Measurements from ENCODE around the gene EGLN3.
A peak's percentile ranks its signal among the peaks of the same experiment; 100 is the strongest.
"Not testable (repeated sequence)": the region's sequence is repeated elsewhere in the genome, so short reads cannot be mapped to it uniquely, and the experiment has no call there.

EGLN3 gene

DNA sequence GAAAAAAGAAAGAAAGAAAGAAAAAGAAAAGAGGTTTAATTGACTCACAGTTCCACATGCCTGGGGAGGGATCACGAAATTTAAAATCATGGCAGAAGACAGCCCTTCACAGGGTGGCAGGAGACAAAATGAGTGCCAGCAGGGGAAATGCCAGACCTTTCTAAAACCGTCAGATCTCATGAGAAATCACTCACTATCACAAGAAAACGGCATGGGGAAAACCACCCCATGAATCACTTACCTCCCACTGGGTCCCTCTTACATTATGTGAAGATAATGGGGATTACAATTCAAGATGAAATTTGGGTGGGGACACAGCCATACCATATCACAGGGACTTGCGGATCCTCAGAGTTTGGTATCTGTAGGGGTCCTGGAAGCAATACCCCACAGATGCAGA, 16.3 kb upstream of the EGLN3 start:
- Histone ChIP-seq H3K18ac (ENCODE audit: low read length) (peak overlapping the region; percentile 83), H2AK5ac (ENCODE audit: low read length) (no peak overlapping the region), H2BK15ac (replicated peaks; ENCODE audit: low read depth) (no peak overlapping the region), H3K27ac (ENCODE audit: low read depth, low read length) (peak overlapping the region; percentile 11), H3K4me1 (ENCODE audit: control insufficient read depth, low read depth, low read length) (peaks cover 24% of the 10 kb centered on the region), H3K56ac (ENCODE audit: low read length) (peak overlapping the region; percentile 62), H3K36me3 (ENCODE audit: control insufficient read depth, insufficient read depth, low read length) (no peaks in the 10 kb centered on the region), H3K27me3 (ENCODE audit: insufficient read depth, low read length, poor library complexity) (no peaks in the 10 kb centered on the region), H4K8ac (ENCODE audit: low read depth, low read length) (peak overlapping the region; percentile 28), H3K4me2 (ENCODE audit: low read length) (no peak overlapping the region), H3K79me2 (ENCODE audit: control insufficient read depth, insufficient read depth, low read length) (no peaks in the 10 kb centered on the region), H3K9ac (ENCODE audit: low read length) (no peak overlapping the region), H3K4ac (ENCODE audit: low read depth, low read length) (peak overlapping the region; percentile 72), H3K23ac (ENCODE audit: low read length) (no peak overlapping the region), H2BK5ac (ENCODE audit: low read length) (peak overlapping the region; percentile 61), H3K79me1 (ENCODE audit: low read length) (no peaks in the 10 kb centered on the region), H2BK120ac (ENCODE audit: low read depth, low read length) (no peak overlapping the region), H3K4me3 (ENCODE audit: low read length) (no peak overlapping the region), H4K5ac (ENCODE audit: low read length) (no peak overlapping the region)
- no CpG with 5 or more reads among the region's 4 CpGs for WGBS (ENCODE audit: extremely low coverage, insufficient coverage, low lambda C conversion rate)
- DNase-seq, result peak; percentile 81

DNA sequence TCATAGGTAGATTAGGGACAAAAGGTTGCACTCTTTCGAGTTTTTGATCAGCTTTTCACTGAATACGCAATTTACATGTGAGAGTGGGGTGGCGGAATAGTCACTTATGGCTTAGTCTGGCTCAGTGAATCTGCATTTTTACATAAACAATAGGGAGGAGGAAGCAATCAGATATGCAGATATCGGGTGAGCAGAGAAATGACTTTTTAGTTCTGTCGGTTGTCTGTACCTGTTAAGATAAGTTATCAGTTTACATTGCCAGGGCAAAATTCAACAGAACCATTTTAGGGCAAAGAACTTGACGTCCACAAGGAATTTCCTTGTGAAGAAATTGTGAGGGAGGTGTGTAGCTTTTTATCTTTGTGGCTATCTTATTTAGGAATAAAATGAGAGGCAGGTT, 15.4 kb upstream of the EGLN3 start:
- no peak overlapping the region for H3K4me3 ChIP-seq (ENCODE audit: low read length)
- H2AK5ac ChIP-seq (ENCODE audit: low read length), result peak overlapping the region; percentile 64
- WGBS (ENCODE audit: extremely low coverage, insufficient coverage, low lambda C conversion rate), result no CpG with 5 or more reads among the region's 6 CpGs
- H4K5ac ChIP-seq (ENCODE audit: low read length), result no peak overlapping the region
- H3K23ac ChIP-seq (ENCODE audit: low read length), result no peak overlapping the region
- peak overlapping the region; percentile 11 for H3K27ac ChIP-seq (ENCODE audit: low read depth, low read length)
- H2BK5ac ChIP-seq (ENCODE audit: low read length), result peak overlapping the region; percentile 99
- H3K4ac ChIP-seq (ENCODE audit: low read depth, low read length), result no peak overlapping the region
- H3K27me3 ChIP-seq (ENCODE audit: insufficient read depth, low read length, poor library complexity), result no peaks in the 10 kb centered on the region
- H3K9ac ChIP-seq (ENCODE audit: low read length), result no peak overlapping the region
- H2BK120ac ChIP-seq (ENCODE audit: low read depth, low read length), result no peak overlapping the region
- peaks cover 24% of the 10 kb centered on the region for H3K4me1 ChIP-seq (ENCODE audit: control insufficient read depth, low read depth, low read length)
- no peaks in the 10 kb centered on the region for H3K79me1 ChIP-seq (ENCODE audit: low read length)
- no peak overlapping the region for H3K18ac ChIP-seq (ENCODE audit: low read length)
- H4K8ac ChIP-seq (ENCODE audit: low read depth, low read length), result no peak overlapping the region
- no peak overlapping the region for H2BK15ac ChIP-seq (replicated peaks; ENCODE audit: low read depth)
- peak overlapping the region; percentile 87 for H3K56ac ChIP-seq (ENCODE audit: low read length)
- no peaks in the 10 kb centered on the region for H3K79me2 ChIP-seq (ENCODE audit: control insufficient read depth, insufficient read depth, low read length)
- H3K36me3 ChIP-seq (ENCODE audit: control insufficient read depth, insufficient read depth, low read length), result no peaks in the 10 kb centered on the region
- DNase-seq, result peak; percentile 57
- H3K4me2 ChIP-seq (ENCODE audit: low read length), result no peak overlapping the region

DNA sequence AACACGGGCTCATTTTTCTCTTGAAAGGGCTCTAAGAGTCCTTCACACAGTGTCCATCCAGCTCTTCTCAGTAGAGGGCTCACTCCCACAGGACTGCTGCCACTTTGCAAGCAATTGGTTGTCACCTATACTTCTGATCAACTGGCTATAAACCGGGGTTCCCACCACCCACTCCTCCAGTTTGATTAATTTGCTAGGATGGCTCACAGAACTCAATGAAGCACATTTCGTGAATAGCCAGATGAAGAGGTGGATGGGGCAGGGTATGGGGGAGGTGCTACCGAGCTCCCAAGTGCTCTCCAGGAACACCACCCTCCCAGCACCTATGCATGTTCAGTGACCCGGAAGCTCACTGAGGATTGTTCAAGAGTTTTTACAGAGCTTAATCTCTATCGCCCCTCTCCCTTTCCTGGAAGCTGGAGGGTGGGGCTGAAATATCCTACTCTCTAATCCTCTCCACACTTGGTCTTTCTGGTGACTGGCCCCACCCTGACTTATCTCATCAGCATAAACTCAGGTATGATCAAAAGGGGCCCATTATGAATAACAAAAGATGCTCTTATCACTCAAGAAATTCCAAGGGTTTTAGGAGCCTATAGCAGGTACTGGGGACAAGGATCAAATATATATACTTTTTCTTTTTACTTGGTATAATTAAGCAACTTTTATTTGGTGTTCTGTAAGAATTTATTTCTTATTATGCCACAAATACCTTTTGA, 13.9 kb upstream of the EGLN3 start:
- no peak overlapping the region for H3K23ac ChIP-seq (ENCODE audit: low read length)
- H3K4ac ChIP-seq (ENCODE audit: low read depth, low read length), result no peak overlapping the region
- H3K18ac ChIP-seq (ENCODE audit: low read length), result no peak overlapping the region
- no peaks in the 10 kb centered on the region for H3K79me1 ChIP-seq (ENCODE audit: low read length)
- H3K27me3 ChIP-seq (ENCODE audit: insufficient read depth, low read length, poor library complexity), result no peaks in the 10 kb centered on the region
- DNase-seq, result peak; percentile 56
- no CpG with 5 or more reads among the region's 6 CpGs for WGBS (ENCODE audit: extremely low coverage, insufficient coverage, low lambda C conversion rate)
- no peak overlapping the region for H2BK15ac ChIP-seq (replicated peaks; ENCODE audit: low read depth)
- H3K27ac ChIP-seq (ENCODE audit: low read depth, low read length), result peak overlapping the region; percentile 6
- H3K4me1 ChIP-seq (ENCODE audit: control insufficient read depth, low read depth, low read length), result peaks cover 24% of the 10 kb centered on the region
- no peaks in the 10 kb centered on the region for H3K36me3 ChIP-seq (ENCODE audit: control insufficient read depth, insufficient read depth, low read length)
- H4K8ac ChIP-seq (ENCODE audit: low read depth, low read length), result no peak overlapping the region
- H3K56ac ChIP-seq (ENCODE audit: low read length), result peak overlapping the region; percentile 77
- peak overlapping the region; percentile 93 for H2BK5ac ChIP-seq (ENCODE audit: low read length)
- H3K4me3 ChIP-seq (ENCODE audit: low read length), result no peak overlapping the region
- no peak overlapping the region for H2BK120ac ChIP-seq (ENCODE audit: low read depth, low read length)
- peak overlapping the region; percentile 11 for H3K9ac ChIP-seq (ENCODE audit: low read length)
- H4K5ac ChIP-seq (ENCODE audit: low read length), result peak overlapping the region; percentile 65
- H2AK5ac ChIP-seq (ENCODE audit: low read length), result peak overlapping the region; percentile 58
- H3K4me2 ChIP-seq (ENCODE audit: low read length), result no peak overlapping the region
- H3K79me2 ChIP-seq (ENCODE audit: control insufficient read depth, insufficient read depth, low read length), result no peaks in the 10 kb centered on the region

DNA sequence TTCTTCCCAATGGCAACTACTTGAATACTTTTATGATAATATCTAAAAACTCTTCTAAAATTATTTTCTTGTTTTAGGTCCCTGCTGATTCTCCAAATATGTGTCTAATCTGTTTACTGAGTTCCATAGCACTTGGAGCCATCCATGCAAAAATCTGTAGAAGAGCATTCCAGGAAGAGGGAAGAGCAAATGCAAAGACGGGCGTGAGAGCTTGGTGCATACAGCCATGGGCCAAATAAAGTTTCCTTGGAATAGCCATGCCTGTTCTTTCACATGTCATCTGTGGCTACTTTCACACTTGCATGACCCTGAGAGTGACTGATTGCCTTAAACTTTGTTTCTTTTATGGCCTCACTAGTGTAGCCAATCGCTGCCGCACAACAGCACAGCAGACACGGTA, 13.0 kb upstream of the EGLN3 start:
- Histone ChIP-seq H2BK5ac (ENCODE audit: low read length) (peak overlapping the region; percentile 93), H3K36me3 (ENCODE audit: control insufficient read depth, insufficient read depth, low read length) (no peaks in the 10 kb centered on the region), H3K79me1 (ENCODE audit: low read length) (no peaks in the 10 kb centered on the region), H4K5ac (ENCODE audit: low read length) (no peak overlapping the region), H3K9ac (ENCODE audit: low read length) (peak overlapping the region; percentile 1), H3K4ac (ENCODE audit: low read depth, low read length) (no peak overlapping the region), H3K18ac (ENCODE audit: low read length) (peak overlapping the region; percentile 32), H2BK120ac (ENCODE audit: low read depth, low read length) (no peak overlapping the region), H3K79me2 (ENCODE audit: control insufficient read depth, insufficient read depth, low read length) (no peaks in the 10 kb centered on the region), H3K4me1 (ENCODE audit: control insufficient read depth, low read depth, low read length) (peaks cover 24% of the 10 kb centered on the region), H2AK5ac (ENCODE audit: low read length) (peak overlapping the region; percentile 88), H2BK15ac (replicated peaks; ENCODE audit: low read depth) (no peak overlapping the region), H3K27me3 (ENCODE audit: insufficient read depth, low read length, poor library complexity) (no peaks in the 10 kb centered on the region), H3K4me2 (ENCODE audit: low read length) (no peak overlapping the region), H3K27ac (ENCODE audit: low read depth, low read length) (peak overlapping the region; percentile 27), H4K8ac (ENCODE audit: low read depth, low read length) (no peak overlapping the region), H3K4me3 (ENCODE audit: low read length) (no peak overlapping the region), H3K23ac (ENCODE audit: low read length) (no peak overlapping the region), H3K56ac (ENCODE audit: low read length) (peak overlapping the region; percentile 77)
- no peak for DNase-seq
- WGBS (ENCODE audit: extremely low coverage, insufficient coverage, low lambda C conversion rate), result no CpG with 5 or more reads among the region's 5 CpGs

DNA sequence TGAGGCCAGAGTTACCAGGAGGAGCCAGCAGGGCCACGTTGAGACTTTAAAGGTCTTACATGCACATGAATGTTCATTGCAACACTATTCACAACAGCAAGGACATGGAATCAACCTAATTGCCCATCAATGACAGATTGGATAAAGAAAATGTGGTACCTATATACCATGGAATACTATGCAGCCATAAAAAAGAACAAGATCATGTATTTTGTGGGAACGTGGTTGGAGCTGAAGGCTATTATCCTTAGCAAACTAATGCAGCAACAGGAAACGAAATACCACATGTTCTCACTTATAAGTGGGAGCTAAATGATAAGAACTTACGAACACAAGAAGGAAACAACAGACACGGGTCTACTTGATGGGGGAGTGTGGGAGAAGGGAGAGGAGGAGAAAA, 11.6 kb upstream of the EGLN3 start:
- H2BK15ac ChIP-seq (replicated peaks; ENCODE audit: low read depth); H4K5ac ChIP-seq (ENCODE audit: low read length); H2BK120ac ChIP-seq (ENCODE audit: low read depth, low read length); H3K27ac ChIP-seq (ENCODE audit: low read depth, low read length); H3K4ac ChIP-seq (ENCODE audit: low read depth, low read length); H3K23ac ChIP-seq (ENCODE audit: low read length); H3K18ac ChIP-seq (ENCODE audit: low read length); H3K27me3 ChIP-seq (ENCODE audit: insufficient read depth, low read length, poor library complexity); H3K4me2 ChIP-seq (ENCODE audit: low read length); H3K9ac ChIP-seq (ENCODE audit: low read length); H3K36me3 ChIP-seq (ENCODE audit: control insufficient read depth, insufficient read depth, low read length); H3K4me3 ChIP-seq (ENCODE audit: low read length); H4K8ac ChIP-seq (ENCODE audit: low read depth, low read length); H3K79me1 ChIP-seq (ENCODE audit: low read length); DNase-seq; H3K79me2 ChIP-seq (ENCODE audit: control insufficient read depth, insufficient read depth, low read length): not testable (repeated sequence)
- peak overlapping the region; percentile 46 for H3K56ac ChIP-seq (ENCODE audit: low read length)
- H2BK5ac ChIP-seq (ENCODE audit: low read length), result peak overlapping the region; percentile 73
- WGBS (ENCODE audit: extremely low coverage, insufficient coverage, low lambda C conversion rate), result no CpG with 5 or more reads among the region's 5 CpGs
- peak overlapping the region; percentile 94 for H2AK5ac ChIP-seq (ENCODE audit: low read length)
- peaks cover 22% of the 10 kb centered on the region for H3K4me1 ChIP-seq (ENCODE audit: control insufficient read depth, low read depth, low read length)

DNA sequence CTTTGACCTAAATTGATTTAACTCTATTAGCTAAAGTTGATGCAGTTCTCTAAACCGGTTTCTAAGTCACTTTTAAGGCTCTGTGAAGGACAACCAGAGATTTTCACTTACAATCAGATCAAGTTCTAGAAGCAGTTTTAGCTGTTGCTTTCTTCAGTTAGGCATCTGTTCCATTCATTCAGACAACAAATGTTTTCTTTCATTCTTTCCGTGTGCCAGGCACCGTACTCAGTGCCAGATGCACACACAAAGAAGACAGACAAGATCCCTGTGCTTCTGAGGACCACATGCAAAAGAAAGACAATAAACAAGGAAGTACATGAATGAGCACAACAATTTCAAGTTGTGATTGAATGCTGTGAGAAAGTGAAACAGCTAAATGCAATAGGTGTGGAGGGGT, 11.1 kb upstream of the EGLN3 start:
- no peaks in the 10 kb centered on the region for H3K36me3 ChIP-seq (ENCODE audit: control insufficient read depth, insufficient read depth, low read length)
- H3K79me1 ChIP-seq (ENCODE audit: low read length), result no peaks in the 10 kb centered on the region
- H3K18ac ChIP-seq (ENCODE audit: low read length), result no peak overlapping the region
- H4K8ac ChIP-seq (ENCODE audit: low read depth, low read length), result no peak overlapping the region
- H3K4ac ChIP-seq (ENCODE audit: low read depth, low read length), result no peak overlapping the region
- DNase-seq, result no peak
- peak overlapping the region; percentile 94 for H2AK5ac ChIP-seq (ENCODE audit: low read length)
- no peaks in the 10 kb centered on the region for H3K79me2 ChIP-seq (ENCODE audit: control insufficient read depth, insufficient read depth, low read length)
- H4K5ac ChIP-seq (ENCODE audit: low read length), result no peak overlapping the region
- H3K56ac ChIP-seq (ENCODE audit: low read length), result peak overlapping the region; percentile 46
- peaks cover 22% of the 10 kb centered on the region for H3K4me1 ChIP-seq (ENCODE audit: control insufficient read depth, low read depth, low read length)
- no peak overlapping the region for H3K4me2 ChIP-seq (ENCODE audit: low read length)
- H3K4me3 ChIP-seq (ENCODE audit: low read length), result no peak overlapping the region
- H2BK15ac ChIP-seq (replicated peaks; ENCODE audit: low read depth), result no peak overlapping the region
- WGBS (ENCODE audit: extremely low coverage, insufficient coverage, low lambda C conversion rate), result no CpG with 5 or more reads among the region's 3 CpGs
- no peak overlapping the region for H3K27ac ChIP-seq (ENCODE audit: low read depth, low read length)
- no peaks in the 10 kb centered on the region for H3K27me3 ChIP-seq (ENCODE audit: insufficient read depth, low read length, poor library complexity)
- no peak overlapping the region for H2BK120ac ChIP-seq (ENCODE audit: low read depth, low read length)
- peak overlapping the region; percentile 73 for H2BK5ac ChIP-seq (ENCODE audit: low read length)
- H3K9ac ChIP-seq (ENCODE audit: low read length), result no peak overlapping the region
- H3K23ac ChIP-seq (ENCODE audit: low read length), result no peak overlapping the region
